Dermis microvascular lymphatic vessel endothelial cell (primary cell): ENCODE measurements around the gene TOLLIP. TPM values are rescaled to one million over a fixed set of nuclear protein-coding genes. Genes with fewer than 3 reads are reported as not detected.
"Not testable (repeated sequence)": the region's sequence is repeated elsewhere in the genome, so short reads cannot be mapped to it uniquely, and the experiment has no call there.

Experiments
- DNase-seq, 2 donors: peaks; one replicate each; pipeline versions ENCODE4 v3.0.0 to v3.0.0-alpha.2; 2010; ENCODE audit warnings: low read depth in 2 of 2
- total RNA-seq: library from RNA; depleted of rRNA; stranded (reverse); fragments of >200 nt; gene quantifications from 2 replicates; pipeline ENCODE4 v1.2.1, GENCODE V29; 2014

Gene TOLLIP
- total RNA-seq, 1 donor from 2014 or later: 16.6 TPM

- DNase-seq: not testable (repeated sequence)
These were observed 60.5 kb downstream of the TOLLIP start for GRCh38 chr11:1248951-1249350.

GRCh38 chr11:1247026-1247425 lies 62.4 kb downstream of the TOLLIP start:
- not testable (repeated sequence) for DNase-seq

GRCh38 chr11:1246301-1246700 lies 63.1 kb downstream of the TOLLIP start:
- not testable (repeated sequence) for DNase-seq

GRCh38 chr11:1245717-1246116 lies 63.7 kb downstream of the TOLLIP start:
- DNase-seq: not testable (repeated sequence)

- DNase-seq: not testable (repeated sequence)
These were observed 64.9 kb downstream of the TOLLIP start for GRCh38 chr11:1244557-1244956.

GRCh38 chr11:1243521-1243920 lies 65.9 kb downstream of the TOLLIP start:
- DNase-seq: not testable (repeated sequence)

GRCh38 chr11:1242751-1243150 lies 66.7 kb downstream of the TOLLIP start:
- DNase-seq: not testable (repeated sequence)

- no peak for DNase-seq
These were observed 67.1 kb downstream of the TOLLIP start for GRCh38 chr11:1242289-1242688.

- no peak for DNase-seq
These were observed 67.7 kb downstream of the TOLLIP start for GRCh38 chr11:1241706-1242105.

- no peak for DNase-seq
These were observed 68.7 kb downstream of the TOLLIP start for GRCh38 chr11:1240771-1241170.

- DNase-seq: no peak
These were observed 69.7 kb downstream of the TOLLIP start for GRCh38 chr11:1239596-1240205.

- DNase-seq: no peak
These were observed 70.5 kb downstream of the TOLLIP start for GRCh38 chr11:1238767-1239595.

- DNase-seq: no peak
These were observed 71.6 kb downstream of the TOLLIP start for GRCh38 chr11:1237851-1238250.

- DNase-seq: no peak
These were observed 72.3 kb downstream of the TOLLIP start for GRCh38 chr11:1237128-1237580.

- no peak for DNase-seq
These were observed 72.9 kb downstream of the TOLLIP start for GRCh38 chr11:1236316-1237127.

GRCh38 chr11:1235901-1236315 lies 73.5 kb downstream of the TOLLIP start:
- DNase-seq: no peak

GRCh38 chr11:1235306-1235900 lies 74.0 kb downstream of the TOLLIP start:
- no peak for DNase-seq

- DNase-seq: no peak
These were observed 74.6 kb downstream of the TOLLIP start for GRCh38 chr11:1234771-1235305.

GRCh38 chr11:1234054-1234720 lies 75.2 kb downstream of the TOLLIP start:
- DNase-seq: no peak

GRCh38 chr11:1233351-1234053 lies 75.9 kb downstream of the TOLLIP start:
- no peak for DNase-seq
